ENCODE data around the gene AFG1L. TPM values are rescaled to one million over a fixed set of nuclear protein-coding genes. Genes with fewer than 3 reads are reported as not detected.

The AFG1L gene
- total RNA-seq, 2 donors from 2014 or later, result 3.4 to 6.5 TPM

GRCh38 chr6:108492131-108492766 lies 197.4 kb downstream of the AFG1L start:
- no peak for ATAC-seq
- Mint-ChIP-seq H3K36me3 (no peaks in the 10 kb centered on the region), H3K27ac (no peak overlapping the region), H3K9me3 (no peaks in the 10 kb centered on the region)
- no peak for DNase-seq (ENCODE audit: low spot score in 2 of 2)

GRCh38 chr6:108494434-108494833 lies 199.6 kb downstream of the AFG1L start:
- Mint-ChIP-seq H3K27ac (no peak overlapping the region), H3K36me3 (no peaks in the 10 kb centered on the region), H3K9me3 (no peaks in the 10 kb centered on the region)
- ATAC-seq (no peak), DNase-seq (ENCODE audit: low spot score in 2 of 2) (no peak)

GRCh38 chr6:108497883-108498282 lies 203.0 kb downstream of the AFG1L start:
- no peak for ATAC-seq
- peak in 1 of 2 donors; percentile 12 for DNase-seq (ENCODE audit: low spot score in 2 of 2)
- H3K27ac Mint-ChIP-seq, result no peak overlapping the region
- no peaks in the 10 kb centered on the region for H3K36me3 Mint-ChIP-seq
- H3K9me3 Mint-ChIP-seq, result no peaks in the 10 kb centered on the region

- ATAC-seq (no peak), DNase-seq (ENCODE audit: low spot score in 2 of 2) (no peak)
- no peak overlapping the region for H3K27ac Mint-ChIP-seq
- peaks cover 0 to 7% of the 10 kb centered on the region in 2 donors for H3K36me3 Mint-ChIP-seq
- H3K9me3 Mint-ChIP-seq, result peaks cover 0 to 5% of the 10 kb centered on the region in 2 donors
These were observed 206.7 kb downstream of the AFG1L start for GRCh38 chr6:108501559-108501958.

GRCh38 chr6:108502832-108503231 lies 208.0 kb downstream of the AFG1L start:
- peaks cover 0 to 7% of the 10 kb centered on the region in 2 donors for H3K36me3 Mint-ChIP-seq
- no peak for ATAC-seq
- H3K27ac Mint-ChIP-seq, result no peak overlapping the region
- H3K9me3 Mint-ChIP-seq, result peaks cover 0 to 5% of the 10 kb centered on the region in 2 donors
- DNase-seq (ENCODE audit: low spot score in 2 of 2), result no peak

GRCh38 chr6:108507316-108507715 lies 212.5 kb downstream of the AFG1L start:
- ATAC-seq, result no peak
- no peak overlapping the region for H3K27ac Mint-ChIP-seq
- DNase-seq (ENCODE audit: low spot score in 2 of 2), result no peak
- peaks cover 0 to 5% of the 10 kb centered on the region in 2 donors for H3K9me3 Mint-ChIP-seq
- H3K36me3 Mint-ChIP-seq, result peaks cover 2 to 12% of the 10 kb centered on the region in 2 donors

GRCh38 chr6:108510461-108511319 lies 215.8 kb downstream of the AFG1L start:
- DNase-seq (ENCODE audit: low spot score in 2 of 2) (no peak), ATAC-seq (no peak)
- Mint-ChIP-seq H3K36me3 (peaks cover 10 to 11% of the 10 kb centered on the region in 2 donors), H3K9me3 (no peaks in the 10 kb centered on the region), H3K27ac (no peak overlapping the region)

- no peaks in the 10 kb centered on the region for H3K36me3 Mint-ChIP-seq
- DNase-seq (ENCODE audit: low spot score in 2 of 2) (no peak), ATAC-seq (no peak)
- H3K27ac Mint-ChIP-seq, result no peak overlapping the region
- H3K9me3 Mint-ChIP-seq, result no peaks in the 10 kb centered on the region
These were observed 224.1 kb downstream of the AFG1L start for GRCh38 chr6:108518714-108519576.

GRCh38 chr6:108521616-108522107 lies 226.8 kb downstream of the AFG1L start:
- no peak for DNase-seq (ENCODE audit: low spot score in 2 of 2)
- no peak overlapping the region for H3K27ac Mint-ChIP-seq
- H3K36me3 Mint-ChIP-seq, result no peaks in the 10 kb centered on the region
- no peak for ATAC-seq
- no peaks in the 10 kb centered on the region for H3K9me3 Mint-ChIP-seq

- no peak overlapping the region for H3K27ac Mint-ChIP-seq
- H3K9me3 Mint-ChIP-seq, result no peaks in the 10 kb centered on the region
- no peaks in the 10 kb centered on the region for H3K36me3 Mint-ChIP-seq
- DNase-seq (ENCODE audit: low spot score in 2 of 2) (no peak), ATAC-seq (no peak)
These were observed 228.8 kb downstream of the AFG1L start for GRCh38 chr6:108523697-108524096.

GRCh38 chr6:108524528-108525248 lies 229.8 kb downstream of the AFG1L start:
- ATAC-seq (no peak), DNase-seq (ENCODE audit: low spot score in 2 of 2) (no peak)
- Mint-ChIP-seq H3K9me3 (no peaks in the 10 kb centered on the region), H3K27ac (no peak overlapping the region), H3K36me3 (no peaks in the 10 kb centered on the region)

GRCh38 chr6:108526739-108527174 lies 231.9 kb downstream of the AFG1L start:
- no peak for ATAC-seq
- no peak overlapping the region for H3K27ac Mint-ChIP-seq
- no peak for DNase-seq (ENCODE audit: low spot score in 2 of 2)
- H3K9me3 Mint-ChIP-seq, result no peaks in the 10 kb centered on the region
- no peaks in the 10 kb centered on the region for H3K36me3 Mint-ChIP-seq

- no peaks in the 10 kb centered on the region for H3K9me3 Mint-ChIP-seq
- no peak overlapping the region for H3K27ac Mint-ChIP-seq
- H3K36me3 Mint-ChIP-seq, result no peaks in the 10 kb centered on the region
These were observed 234.0 kb downstream of the AFG1L start for GRCh38 chr6:108528878-108529277.

GRCh38 chr6:108531332-108531731 lies 236.5 kb downstream of the AFG1L start:
- DNase-seq (ENCODE audit: low spot score in 2 of 2) (no peak), ATAC-seq (no peak)
- H3K27ac Mint-ChIP-seq, result no peak overlapping the region
- no peaks in the 10 kb centered on the region for H3K9me3 Mint-ChIP-seq
- no peaks in the 10 kb centered on the region for H3K36me3 Mint-ChIP-seq

More at GRCh38 chr6:108528878-108529277, 234.0 kb downstream of the AFG1L start:
- DNase-seq (ENCODE audit: low spot score in 2 of 2) (no peak), ATAC-seq (no peak)

GRCh38 chr6:108535114-108535742 lies 240.4 kb downstream of the AFG1L start:
- Mint-ChIP-seq H3K27ac (no peak overlapping the region), H3K9me3 (no peaks in the 10 kb centered on the region), H3K36me3 (no peaks in the 10 kb centered on the region)
- ATAC-seq (no peak), DNase-seq (ENCODE audit: low spot score in 2 of 2) (no peak)
